Posterior vena cava (tissue), 2 donors: Measurements from ENCODE around the gene REV3L. TPM values are rescaled to one million over a fixed set of nuclear protein-coding genes. Genes with fewer than 3 reads are reported as not detected.
A peak's percentile ranks its signal among the peaks of the same experiment; 100 is the strongest.

Source experiments
- DNase-seq: peaks from one replicate; pipeline ENCODE4 v3.0.0-alpha.2; 2020; ENCODE audit warnings: low spot score
- intact Hi-C, 2 donors: fragments of 100-400 bp; cut with DNase I; formaldehyde crosslinking; loops; one replicate each; pipeline versions ENCODE4 v1.14.1 to v1.14.2; 2022 to 2023
- total RNA-seq, 2 donors: library from RNA; stranded (reverse); fragmentation: NEBNext Ultra II Directional; extraction: Animal tissue kit (Norgen Biotek cat#: 25700); gene quantifications; one replicate each; pipeline ENCODE4 v1.2.1, GENCODE V29; 2021
- donor health status: DM: yes; HTN: yes; CAD: no.
- donor health status: DM: yes; HTN: yes; CAD: no.

REV3L gene
- total RNA-seq, 2 donors from 2014 or later: 63.3 to 70.7 TPM

- no peak for DNase-seq
- intact Hi-C loops: no loop called here
Measured at GRCh38 chr6:111406200-111406721, 76.8 kb downstream of the REV3L start.

- intact Hi-C loops: no loop called here
- no peak for DNase-seq
Measured at GRCh38 chr6:111403388-111403787, 79.6 kb downstream of the REV3L start.

- no peak for DNase-seq
- intact Hi-C loops: no loop called here
Measured at GRCh38 chr6:111399626-111400025, 83.4 kb downstream of the REV3L start.

- no peak for DNase-seq
- intact Hi-C loops: no loop called here
Measured at GRCh38 chr6:111388681-111389080, 94.3 kb downstream of the REV3L start.

GRCh38 chr6:111382476-111383294 lies 100.3 kb downstream of the REV3L start:
- intact Hi-C loops: no loop called here
- DNase-seq: no peak

GRCh38 chr6:111381728-111382127 lies 101.3 kb downstream of the REV3L start:
- intact Hi-C loops: no loop called here
- no peak for DNase-seq

- DNase-seq: no peak
- intact Hi-C loops: no loop called here
Measured at GRCh38 chr6:111381123-111381522, 101.9 kb downstream of the REV3L start.

GRCh38 chr6:111379831-111380230 lies 103.2 kb downstream of the REV3L start:
- DNase-seq: no peak
- intact Hi-C loops: no loop called here

GRCh38 chr6:111379302-111379701 lies 103.7 kb downstream of the REV3L start:
- intact Hi-C loops: no loop called here
- no peak for DNase-seq

GRCh38 chr6:111377558-111378120 lies 105.4 kb downstream of the REV3L start:
- DNase-seq: no peak
- intact Hi-C loops: no loop called here

GRCh38 chr6:111367393-111368088 lies 115.5 kb downstream of the REV3L start:
- intact Hi-C loops: no loop called here
- peak; percentile 55 for DNase-seq

GRCh38 chr6:111361648-111362047 lies 121.4 kb downstream of the REV3L start:
- DNase-seq: peak; percentile 45
- intact Hi-C loops: no loop called here

GRCh38 chr6:111358454-111358853 lies 124.6 kb downstream of the REV3L start:
- DNase-seq: no peak
- intact Hi-C loops: no loop called here

GRCh38 chr6:111357705-111358104 lies 125.3 kb downstream of the REV3L start:
- no peak for DNase-seq
- intact Hi-C loops: no loop called here

GRCh38 chr6:111356551-111356950 lies 126.5 kb downstream of the REV3L start:
- no peak for DNase-seq
- intact Hi-C loops: no loop called here

GRCh38 chr6:111354758-111355555 lies 128.1 kb downstream of the REV3L start:
- intact Hi-C loops: no loop called here
- no peak for DNase-seq

- intact Hi-C loops: no loop called here
- DNase-seq: no peak
Measured at GRCh38 chr6:111353912-111354462, 129.0 kb downstream of the REV3L start.

GRCh38 chr6:111347589-111347988 lies 135.4 kb downstream of the REV3L start:
- intact Hi-C loops: no loop called here
- DNase-seq: no peak

- no peak for DNase-seq
- intact Hi-C loops: no loop called here
Measured at GRCh38 chr6:111342913-111343312, 140.1 kb downstream of the REV3L start.
